SHP77 (cell line): ENCODE measurements around the gene ZYX.
"Not testable (repeated sequence)": the region's sequence is repeated elsewhere in the genome, so short reads cannot be mapped to it uniquely, and the experiment has no call there.

ENCODE experiments used
- DNase-seq, 2 experiments: peaks; one replicate each; lab custom pipeline; 2025; lab: John Stamatoyannopoulos, UW

ZYX gene

GRCh38 chr7:143417734-143418383, 36.7 kb downstream of the ZYX start:
- DNase-seq = no peak

GRCh38 chr7:143418681-143419458, 37.7 kb downstream of the ZYX start:
- DNase-seq = no peak

GRCh38 chr7:143419880-143420279, 38.7 kb downstream of the ZYX start:
- DNase-seq = no peak

GRCh38 chr7:143420624-143421023, 39.5 kb downstream of the ZYX start:
- DNase-seq = not testable (repeated sequence)

GRCh38 chr7:143422033-143422432, 40.9 kb downstream of the ZYX start:
- no peak for DNase-seq

GRCh38 chr7:143424476-143424875, 43.3 kb downstream of the ZYX start:
- DNase-seq = not testable (repeated sequence)

- DNase-seq = no peak
These were observed 45.5 kb downstream of the ZYX start for GRCh38 chr7:143426479-143427142.

GRCh38 chr7:143429770-143430698, 48.9 kb downstream of the ZYX start:
- DNase-seq = no peak

GRCh38 chr7:143431109-143431508, 50.0 kb downstream of the ZYX start:
- no peak for DNase-seq

- no peak for DNase-seq
These were observed 52.6 kb downstream of the ZYX start for GRCh38 chr7:143433759-143434158.

- no peak for DNase-seq
These were observed 53.5 kb downstream of the ZYX start for GRCh38 chr7:143434660-143435059.

- DNase-seq = no peak
These were observed 54.1 kb downstream of the ZYX start for GRCh38 chr7:143435266-143435665.

- DNase-seq = no peak
These were observed 55.3 kb downstream of the ZYX start for GRCh38 chr7:143436325-143436946.

- no peak for DNase-seq
These were observed 56.4 kb downstream of the ZYX start for GRCh38 chr7:143437578-143437977.

GRCh38 chr7:143439866-143440265, 58.7 kb downstream of the ZYX start:
- DNase-seq = no peak
